Activated CD4-positive, CD25-positive, alpha-beta regulatory T cell treated with anti-CD3 and anti-CD28 coated beads, Interleukin-2, amount 50 U/mL, for 16 hours (primary cell): ENCODE data around the gene U2SURP.

ENCODE experiments used
- DNase-seq: peaks from one replicate; pipeline ENCODE4 v3.0.0-alpha.2; 2020; ENCODE audit warnings: low read depth, low spot score

Gene U2SURP

GRCh38 chr3:143001369-143002082 is at the start of gene U2SURP:
Gene U2SURP, plus strand, starts transcription at chr3:143001570. Its CDS starts 59 bp downstream, at chr3:143001629.
- DNase-seq, result peak; percentile 87

DNA sequence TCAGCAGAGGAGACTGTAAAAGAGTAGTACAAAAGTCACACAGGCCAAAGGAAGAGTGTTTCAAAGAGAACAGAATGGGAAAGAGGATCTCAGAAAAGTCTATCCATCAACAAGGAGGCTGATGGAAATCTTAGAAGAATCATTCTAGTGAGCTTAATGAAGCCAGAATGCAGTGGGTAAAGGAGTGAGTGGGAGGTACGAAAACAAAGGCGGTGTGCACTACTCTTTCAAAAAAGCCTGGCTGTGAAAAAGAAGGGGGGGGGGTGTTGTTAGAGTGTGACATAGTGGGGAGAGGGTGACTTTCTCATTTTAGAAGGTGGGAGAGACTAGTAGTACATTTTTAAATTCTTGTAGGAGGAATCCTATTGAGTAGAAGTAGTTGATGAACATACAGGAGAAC is 49.6 kb upstream of the U2SURP start:
- no peak for DNase-seq

GRCh38 chr3:142952272-142953193 is 48.8 kb upstream of the U2SURP start:
- DNase-seq, result no peak

DNA sequence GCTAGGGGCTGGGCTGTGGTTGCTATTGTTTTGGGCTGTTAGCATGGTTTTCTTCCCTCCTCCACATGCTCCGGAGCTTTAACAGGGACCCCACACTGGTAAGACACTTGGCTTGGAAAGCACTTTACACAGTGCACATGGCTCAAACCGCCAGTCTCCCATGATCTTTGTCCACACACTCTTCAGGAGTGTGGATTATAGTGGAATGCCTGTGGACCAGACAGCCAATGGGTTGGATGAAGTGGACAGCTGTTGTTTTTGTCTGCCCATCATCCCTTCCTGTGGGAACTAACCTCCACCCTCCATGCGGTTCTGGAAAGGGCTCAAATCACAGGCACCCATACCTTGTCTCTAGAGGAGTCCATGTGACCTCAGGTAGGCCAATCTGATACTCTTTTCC is 47.9 kb upstream of the U2SURP start:
- no peak for DNase-seq

DNA sequence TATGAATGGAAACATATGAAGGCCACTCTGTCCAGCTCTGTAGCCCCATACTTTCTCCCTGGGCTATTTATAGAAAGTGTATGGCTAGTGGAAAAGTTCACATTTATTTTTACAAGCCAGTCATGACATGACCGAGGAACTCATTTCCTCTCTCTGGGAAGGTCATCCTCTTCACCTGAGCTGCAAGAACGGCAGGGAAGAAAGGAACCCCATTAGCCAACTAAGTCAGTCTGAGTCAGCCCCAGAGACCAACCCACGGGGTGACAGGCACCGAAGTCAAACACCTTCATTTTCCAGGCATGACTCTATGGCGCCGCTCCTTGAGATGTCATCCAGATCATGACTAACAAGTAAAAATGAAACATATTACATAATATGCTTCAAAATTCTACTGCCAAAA is 42.7 kb upstream of the U2SURP start:
- no peak for DNase-seq

DNA sequence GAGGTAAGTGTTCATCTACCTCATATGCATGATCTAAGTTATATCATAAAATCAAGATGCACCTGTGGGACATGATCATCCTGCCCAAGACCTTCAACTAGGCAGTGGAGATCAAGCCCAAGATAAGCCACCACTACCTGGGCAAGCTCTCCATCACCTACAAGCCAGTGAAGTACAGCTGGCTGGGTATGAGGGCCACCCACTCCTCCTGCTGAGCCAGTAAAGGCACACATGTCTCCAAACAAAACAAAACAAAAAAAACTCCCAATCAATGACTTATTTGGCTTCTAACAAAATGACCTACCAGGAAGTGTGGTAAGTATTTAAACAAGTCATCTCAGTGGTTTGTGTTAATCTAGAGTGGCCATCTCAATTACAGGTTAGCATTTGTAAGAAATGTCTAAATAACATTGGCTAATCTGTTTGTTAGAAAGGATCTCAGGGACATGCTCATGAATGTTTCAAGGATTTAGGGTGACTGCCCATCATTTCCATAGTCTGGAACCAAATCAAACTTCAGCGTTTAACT is 41.0 kb upstream of the U2SURP start:
- DNase-seq, result no peak

- no peak for DNase-seq
These were observed 39.8 kb upstream of the U2SURP start for GRCh38 chr3:142961539-142961938.

GRCh38 chr3:142962175-142962519 is 39.2 kb upstream of the U2SURP start:
- DNase-seq, result no peak

DNA sequence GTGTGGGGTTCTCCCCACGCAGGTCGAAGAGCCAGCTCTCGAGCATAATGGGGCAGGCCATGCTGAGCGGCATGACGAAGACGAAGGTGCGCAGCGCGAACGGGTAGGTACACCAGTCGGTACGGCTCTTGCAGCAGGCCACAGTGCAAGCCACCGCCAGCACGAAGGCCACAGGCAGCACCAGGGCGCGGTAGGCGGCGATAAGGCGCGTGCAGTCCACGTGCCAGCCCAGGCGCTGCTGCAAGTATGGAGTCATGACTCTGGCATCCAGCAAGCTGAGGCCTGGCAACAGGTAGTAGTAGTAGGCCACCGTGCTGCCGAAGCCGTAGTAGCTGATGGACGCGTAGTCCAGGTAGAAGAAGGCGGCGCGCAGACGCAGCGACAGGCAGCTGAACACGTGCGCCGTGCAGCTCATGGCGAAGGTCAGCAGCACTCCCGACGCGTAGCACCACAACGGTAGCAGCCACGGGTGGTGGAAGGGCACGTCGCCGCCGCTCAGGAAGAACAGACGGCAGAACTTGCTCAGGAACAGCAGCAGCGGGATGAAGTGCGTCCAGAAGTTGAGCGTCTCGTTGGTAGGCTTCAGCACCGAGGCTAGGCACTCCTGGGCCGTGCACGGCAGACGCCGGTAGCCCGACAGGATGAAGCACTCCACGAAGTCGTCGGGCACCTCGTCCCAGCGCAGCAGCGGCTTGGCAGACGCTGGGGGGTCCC is 38.7 kb upstream of the U2SURP start:
- DNase-seq, result no peak

GRCh38 chr3:142963234-142963515 is 38.2 kb upstream of the U2SURP start:
- DNase-seq, result no peak

DNA sequence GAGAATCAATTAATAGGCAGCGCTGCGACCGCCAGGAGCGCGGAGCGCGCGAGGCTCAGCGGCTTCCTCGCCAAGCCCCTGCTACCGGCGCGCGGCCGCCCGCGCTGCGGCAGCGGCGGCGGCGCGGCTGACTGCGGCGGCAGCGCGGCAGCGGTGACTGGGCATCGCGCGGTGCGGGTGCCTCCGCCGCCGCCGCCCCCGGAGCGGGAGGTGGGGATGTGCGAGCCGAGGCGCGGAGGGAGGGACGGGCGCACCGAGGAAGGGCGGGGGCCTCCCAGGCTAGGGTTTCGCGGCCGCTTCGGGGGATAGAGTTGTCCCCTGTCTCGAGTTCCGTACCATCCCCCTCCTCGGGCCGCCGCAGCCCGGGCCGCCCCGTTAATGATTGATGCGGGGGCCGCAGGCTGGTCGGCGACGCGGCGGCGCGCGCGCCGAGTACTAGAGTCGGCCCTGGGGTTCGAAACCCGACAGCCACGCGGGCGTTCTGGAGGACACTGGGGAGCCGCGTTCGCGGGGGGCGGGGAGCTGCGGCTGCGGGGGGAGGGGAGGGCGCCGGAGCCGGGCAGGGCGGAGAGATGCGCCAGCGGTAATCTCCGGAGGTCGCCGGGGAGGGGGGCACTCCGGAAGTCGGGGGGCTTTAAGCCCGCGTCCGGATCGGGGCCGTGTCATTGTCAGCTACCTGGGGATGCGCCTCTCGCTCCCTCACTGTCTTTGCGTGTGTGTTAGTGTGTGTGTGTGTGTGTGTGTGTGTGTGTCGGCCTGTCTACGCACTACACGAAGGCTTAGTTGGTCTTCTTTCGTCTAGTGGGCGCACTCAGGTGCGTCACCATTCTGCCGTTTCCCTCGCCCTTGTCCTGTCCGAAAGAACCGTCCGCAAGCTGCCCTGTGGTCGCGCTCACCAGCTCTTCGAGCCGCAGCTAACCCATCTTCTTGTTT is 37.6 kb upstream of the U2SURP start, which contains the start of gene PAQR9:
TSS of gene PAQR9 (minus strand) at position 159 of the 933 bp plus-strand sequence. CDS start 338 bp downstream, outside the sequence.
- no peak for DNase-seq

DNA sequence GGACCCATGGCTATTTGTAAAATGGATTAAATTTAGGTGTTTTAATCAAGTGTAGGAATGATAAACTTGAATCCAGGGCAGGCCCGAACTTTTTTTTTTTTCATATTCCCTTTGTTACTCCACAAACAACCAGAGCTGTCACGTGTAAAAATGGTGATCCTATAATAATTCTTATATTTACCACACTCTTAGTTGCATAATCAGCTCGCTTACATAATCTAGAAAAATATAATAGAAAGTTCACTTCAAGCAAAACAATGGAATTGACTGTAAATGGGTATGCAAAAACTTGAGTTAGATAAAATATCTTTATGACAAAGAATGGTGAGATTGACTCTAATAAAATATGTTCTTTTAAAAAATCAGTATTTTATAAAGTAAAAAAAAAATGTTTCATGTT is 35.8 kb upstream of the U2SURP start:
- DNase-seq, result no peak

DNA sequence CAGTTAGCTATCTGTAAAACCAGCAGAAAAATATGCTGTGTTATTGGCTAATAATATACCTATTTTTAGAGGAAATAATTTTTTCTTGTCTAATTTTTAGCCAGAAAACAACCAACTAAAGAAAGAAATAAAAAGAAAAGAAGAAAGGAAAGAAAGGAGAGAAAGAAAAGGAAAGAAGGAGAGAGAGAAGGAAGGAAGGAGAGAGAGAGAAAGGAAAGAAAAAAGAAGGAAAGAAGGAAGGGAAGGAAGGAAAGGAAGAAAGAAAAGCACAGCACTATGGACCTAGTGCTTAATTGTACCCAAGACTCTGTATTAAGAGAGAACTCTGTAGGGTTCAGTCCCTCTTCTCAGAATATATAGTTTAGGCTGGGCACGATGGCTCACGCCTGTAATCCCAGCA is 34.6 kb upstream of the U2SURP start:
- DNase-seq, result no peak

DNA sequence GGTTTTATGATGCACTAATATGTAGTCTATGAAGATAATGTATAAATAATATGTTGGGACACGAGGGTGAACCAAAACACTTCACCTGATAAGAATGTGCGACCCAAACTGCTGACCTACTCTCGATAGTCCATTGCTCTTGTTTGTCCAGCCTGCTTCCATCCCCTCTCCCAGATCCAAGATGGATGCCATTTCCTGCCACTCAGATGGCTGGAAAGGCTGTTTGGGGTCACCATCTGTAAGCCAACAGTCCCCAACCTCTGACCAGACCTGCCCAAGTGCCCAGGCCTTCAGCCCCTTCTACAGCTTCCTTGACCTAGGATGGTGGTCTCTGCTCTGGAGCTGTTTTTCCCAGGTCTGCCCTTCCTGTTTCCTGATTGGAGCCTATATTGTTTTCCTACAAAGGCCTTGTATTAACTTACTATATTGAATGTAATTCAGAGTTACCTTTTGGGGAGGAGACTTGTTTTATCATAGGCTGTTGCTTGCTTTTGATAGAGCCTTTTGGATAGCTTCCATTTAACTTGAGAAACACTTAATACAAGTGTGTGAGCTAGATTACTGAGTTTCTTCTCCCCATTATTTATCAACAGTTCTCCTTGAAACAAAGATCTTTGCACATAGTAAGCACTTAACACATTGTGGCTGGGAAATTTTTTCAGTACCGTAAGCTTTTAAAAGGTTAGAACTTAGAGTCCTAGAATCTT is 32.9 kb upstream of the U2SURP start:
- no peak for DNase-seq

- DNase-seq, result no peak
These were observed 29.9 kb upstream of the U2SURP start for GRCh38 chr3:142971431-142971830.

DNA sequence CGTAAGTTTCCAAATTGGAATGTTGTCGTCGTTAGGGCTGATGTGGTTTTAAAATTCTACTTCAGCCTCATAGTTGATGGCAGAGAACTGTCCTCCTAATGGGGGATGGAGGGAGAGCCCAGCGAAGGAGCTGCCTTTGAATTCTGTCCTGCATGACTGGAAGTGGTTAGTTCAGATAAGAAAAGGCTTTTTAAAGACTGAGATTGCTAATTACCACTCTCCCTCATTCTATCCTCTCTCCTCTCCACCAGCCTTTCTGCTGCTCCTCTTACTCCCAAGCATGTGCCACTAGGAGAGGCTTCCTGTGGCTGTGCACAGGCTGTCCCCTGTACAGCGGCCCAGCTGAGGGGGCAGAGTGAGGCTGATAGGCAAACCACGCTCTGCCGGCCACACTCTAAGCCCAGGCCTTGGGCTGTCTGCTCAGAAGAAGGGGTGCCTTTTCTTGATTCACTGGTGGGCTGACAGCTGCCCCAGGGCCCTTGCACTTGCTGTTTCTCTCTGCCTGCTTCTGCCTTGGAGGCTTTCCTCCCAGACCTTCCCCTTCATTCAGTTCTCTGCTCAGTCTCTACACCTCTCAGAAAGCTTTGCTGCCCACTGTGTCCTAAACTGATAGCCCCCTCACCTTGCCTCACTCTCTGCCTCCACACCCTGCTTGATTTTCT is 29.1 kb upstream of the U2SURP start:
- no peak for DNase-seq

DNA sequence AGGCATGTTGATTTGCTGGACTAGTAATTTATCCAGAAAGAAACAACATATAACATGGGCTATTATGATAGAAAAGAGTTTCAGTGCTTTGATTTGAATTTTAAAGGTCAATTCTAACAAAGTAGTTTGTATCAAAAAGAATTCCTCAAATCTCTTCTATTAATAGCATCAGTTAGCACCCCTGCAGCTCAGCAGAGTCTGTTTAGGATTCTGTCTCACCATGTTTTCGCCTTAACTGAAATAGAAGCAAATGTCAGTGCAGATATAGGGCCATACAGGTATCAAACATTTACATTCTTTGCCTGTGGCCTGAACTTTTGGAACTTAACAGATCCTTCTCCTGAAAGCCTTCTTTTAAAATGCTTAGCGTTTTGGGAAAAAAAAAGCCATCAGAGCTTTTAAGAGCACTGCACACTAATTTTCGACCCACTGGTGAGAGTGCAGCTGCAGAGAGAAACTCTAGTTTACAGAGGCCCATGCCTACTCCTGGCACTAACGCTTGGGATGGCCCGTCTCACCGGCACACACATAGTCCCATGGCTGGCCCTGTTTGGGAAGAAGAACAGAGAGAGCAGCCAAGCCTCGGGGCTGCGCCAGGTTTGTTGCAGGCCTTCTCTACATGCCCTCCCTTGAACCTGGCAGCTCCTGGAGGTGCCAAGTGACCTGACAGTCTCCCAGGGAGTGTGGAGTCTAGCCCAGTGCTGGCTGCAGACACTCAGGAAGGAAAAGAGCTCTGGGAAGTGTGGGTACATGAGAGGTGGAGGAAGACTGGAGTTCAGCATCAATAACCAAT is 28.0 kb upstream of the U2SURP start:
- no peak for DNase-seq

DNA sequence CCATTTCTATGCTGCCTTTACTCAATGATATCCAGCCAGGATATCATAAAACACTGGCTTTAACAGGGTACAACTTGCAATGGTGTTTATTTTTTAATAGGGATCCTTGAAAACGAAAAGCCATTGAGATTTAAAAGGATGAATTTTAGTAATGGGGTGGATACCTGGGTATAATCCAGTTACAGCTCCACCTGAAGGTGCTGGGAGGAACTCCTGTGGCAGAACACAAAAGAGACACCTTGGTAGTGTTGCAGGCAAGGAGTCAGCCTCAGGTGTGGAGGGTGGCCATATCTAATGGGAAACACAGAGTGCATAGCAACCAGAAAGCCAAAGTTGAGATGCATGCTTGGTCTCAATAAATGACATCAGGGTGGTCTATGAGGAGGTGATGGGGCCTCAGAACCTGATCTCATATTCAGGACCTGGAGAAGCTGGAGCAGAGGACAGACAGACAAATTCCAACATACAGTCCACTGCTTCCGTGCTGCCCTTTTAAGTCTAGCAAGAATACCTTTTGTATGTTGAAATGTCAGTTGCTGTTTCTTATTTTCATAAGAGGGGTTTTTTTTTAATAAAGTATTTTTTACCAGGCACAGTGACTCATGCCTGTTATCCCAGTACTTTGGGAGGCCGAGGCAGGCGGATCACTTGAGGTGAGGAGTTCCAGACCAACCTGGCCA is 25.9 kb upstream of the U2SURP start:
- no peak for DNase-seq
